ENCODE results near the gene RAD51B.

RAD51B gene

GRCh38 chr14:68733086-68733914 is 913.7 kb downstream of the RAD51B start:
- TF ChIP-seq Cebpa-rat (IDR thresholded peaks at IDR 0.05) = peak; percentile 75 to 99 (median 94); a peak in 21 of 22 replicates
- Histone ChIP-seq H3K27me3 (peaks cover 0 to 15% (median 0%) of the 10 kb centered on the region in 11 experiments; a peak in 4 of 22 replicates), H3K4me3 (0 out of 20 replicates have a peak overlapping the region, but pooled peaks of 1 of the 10 experiments have one; percentile 4), H3K4me1 (peaks cover 85 to 99% (median 92%) of the 10 kb centered on the region in 10 experiments), H3K36me3 (no peaks in the 10 kb centered on the region), H4K20me1 (no peaks in the 10 kb centered on the region), H3K27ac (peak overlapping the region; percentile 68 to 95 (median 87)), H3K4me2 (peak overlapping the region; percentile 72 to 97 (median 86)), H3K9ac (peak overlapping the region; percentile 35 to 82 (median 73); a peak in 18 of 22 replicates), H3K9me3 (replicated peaks in 1 of 11) (no peaks in the 10 kb centered on the region)

GRCh38 chr14:68734231-68734732 is 914.7 kb downstream of the RAD51B start:
- Histone ChIP-seq H3K9ac (peak overlapping the region; percentile 41 to 82 (median 73); a peak in 19 of 22 replicates), H3K4me1 (peaks cover 76 to 96% (median 82%) of the 10 kb centered on the region in 10 experiments), H3K4me3 (0 out of 20 replicates have a peak overlapping the region, but pooled peaks of 1 of the 10 experiments have one; percentile 5), H3K27ac (peak overlapping the region; percentile 68 to 95 (median 87)), H3K27me3 (peaks cover 0 to 25% (median 0%) of the 10 kb centered on the region in 11 experiments; a peak in 5 of 22 replicates), H3K4me2 (peak overlapping the region; percentile 72 to 97 (median 86)), H3K9me3 (replicated peaks in 1 of 11) (peaks cover 0 to 4% (median 0%) of the 10 kb centered on the region in 11 experiments; a peak in 1 of 22 replicates), H3K36me3 (no peaks in the 10 kb centered on the region), H4K20me1 (no peaks in the 10 kb centered on the region)
- peak in 3 of 11 experiments; percentile 18 to 31 (median 28); a peak in 2 of 22 replicates for TF ChIP-seq Cebpa-rat (IDR thresholded peaks at IDR 0.05)

- H3K4me1 ChIP-seq = peaks cover 65 to 90% (median 71%) of the 10 kb centered on the region in 10 experiments
Measured at GRCh38 chr14:68735856-68736255, 916.3 kb downstream of the RAD51B start.

GRCh38 chr14:68736471-68736871 is 916.9 kb downstream of the RAD51B start:
- Histone ChIP-seq H3K9ac (peak overlapping the region in 6 of 11 experiments; percentile 9 to 57 (median 34); a peak in 10 of 22 replicates), H3K36me3 (no peaks in the 10 kb centered on the region), H3K4me2 (peak overlapping the region; percentile 52 to 97 (median 86); a peak in 21 of 22 replicates), H3K9me3 (replicated peaks in 1 of 11) (peaks cover 0 to 15% (median 6%) of the 10 kb centered on the region in 11 experiments; a peak in 8 of 22 replicates), H3K4me3 (no peak overlapping the region), H3K27ac (peak overlapping the region in 10 of 11 experiments; percentile 1 to 95 (median 74); a peak in 13 of 22 replicates), H3K4me1 (peaks cover 65 to 90% (median 71%) of the 10 kb centered on the region in 10 experiments), H4K20me1 (no peaks in the 10 kb centered on the region), H3K27me3 (peaks cover 0 to 32% (median 0%) of the 10 kb centered on the region in 11 experiments; a peak in 5 of 22 replicates)
- TF ChIP-seq Cebpa-rat (IDR thresholded peaks at IDR 0.05) = no peak

More at GRCh38 chr14:68735856-68736255, 916.3 kb downstream of the RAD51B start:
- no peaks in the 10 kb centered on the region for H4K20me1 ChIP-seq
- peak overlapping the region in 4 of 11 experiments; percentile 25 to 57 (median 46); a peak in 6 of 22 replicates for H3K9ac ChIP-seq
- H3K27ac ChIP-seq = peak overlapping the region; percentile 21 to 95 (median 78); a peak in 14 of 22 replicates
- peaks cover 0 to 15% (median 2%) of the 10 kb centered on the region in 11 experiments; a peak in 5 of 22 replicates for H3K9me3 ChIP-seq (replicated peaks in 1 of 11)
- no peak for TF ChIP-seq Cebpa-rat (IDR thresholded peaks at IDR 0.05)
- H3K4me2 ChIP-seq = peak overlapping the region; percentile 52 to 97 (median 86)
- H3K27me3 ChIP-seq = peaks cover 0 to 32% (median 0%) of the 10 kb centered on the region in 11 experiments; a peak in 5 of 22 replicates
- no peak overlapping the region for H3K4me3 ChIP-seq
- H3K36me3 ChIP-seq = no peaks in the 10 kb centered on the region

GRCh38 chr14:68737086-68737485 is 917.5 kb downstream of the RAD51B start:
- TF ChIP-seq Cebpa-rat (IDR thresholded peaks at IDR 0.05) = no peak
- Histone ChIP-seq H4K20me1 (no peaks in the 10 kb centered on the region; a peak in 1 of 22 replicates), H3K36me3 (no peaks in the 10 kb centered on the region), H3K4me1 (peaks cover 65 to 89% (median 70%) of the 10 kb centered on the region in 10 experiments), H3K4me2 (peak overlapping the region; percentile 52 to 97 (median 86); a peak in 21 of 22 replicates), H3K27me3 (peaks cover 0 to 32% (median 0%) of the 10 kb centered on the region in 11 experiments; a peak in 5 of 22 replicates), H3K27ac (peak overlapping the region in 2 of 11 experiments; percentile 92 to 95; a peak in 3 of 22 replicates), H3K4me3 (no peak overlapping the region), H3K9ac (peak overlapping the region in 3 of 11 experiments; percentile 25 to 55 (median 32); a peak in 4 of 22 replicates), H3K9me3 (replicated peaks in 1 of 11) (peaks cover 0 to 15% (median 6%) of the 10 kb centered on the region in 11 experiments; a peak in 8 of 22 replicates)

GRCh38 chr14:68738559-68738958 is 919.0 kb downstream of the RAD51B start:
- H3K4me1 ChIP-seq = peaks cover 53 to 88% (median 63%) of the 10 kb centered on the region in 10 experiments
- peaks cover 0 to 15% (median 6%) of the 10 kb centered on the region in 11 experiments; a peak in 8 of 22 replicates for H3K9me3 ChIP-seq (replicated peaks in 1 of 11)
- no peak overlapping the region for H3K9ac ChIP-seq
- H3K4me2 ChIP-seq = peak overlapping the region in 2 of 11 experiments; percentile 10 to 28; a peak in 2 of 22 replicates
- no peaks in the 10 kb centered on the region; a peak in 1 of 22 replicates for H4K20me1 ChIP-seq
- no peak for TF ChIP-seq Cebpa-rat (IDR thresholded peaks at IDR 0.05)
- H3K4me3 ChIP-seq = no peak overlapping the region
- no peak overlapping the region for H3K27ac ChIP-seq
- H3K27me3 ChIP-seq = peaks cover 0 to 47% (median 0%) of the 10 kb centered on the region in 11 experiments; a peak in 6 of 22 replicates
- H3K36me3 ChIP-seq = no peaks in the 10 kb centered on the region

- Histone ChIP-seq H3K4me1 (peaks cover 42 to 77% (median 51%) of the 10 kb centered on the region in 10 experiments), H3K27me3 (peaks cover 0 to 58% (median 0%) of the 10 kb centered on the region in 11 experiments; a peak in 6 of 22 replicates), H4K20me1 (no peaks in the 10 kb centered on the region; a peak in 1 of 22 replicates), H3K36me3 (no peaks in the 10 kb centered on the region), H3K4me2 (peak overlapping the region in 3 of 11 experiments; percentile 2 to 28 (median 15); a peak in 2 of 22 replicates), H3K4me3 (no peak overlapping the region), H3K9ac (no peak overlapping the region), H3K9me3 (replicated peaks in 1 of 11) (peaks cover 0 to 15% (median 6%) of the 10 kb centered on the region in 11 experiments; a peak in 8 of 22 replicates), H3K27ac (no peak overlapping the region)
- TF ChIP-seq Cebpa-rat (IDR thresholded peaks at IDR 0.05) = no peak
Measured at GRCh38 chr14:68739701-68740100, 920.1 kb downstream of the RAD51B start.
